ENCODE data around the gene AKNA. TPM values are rescaled to one million over a fixed set of nuclear protein-coding genes. Genes with fewer than 3 reads are reported as not detected.

The AKNA gene
- total RNA-seq, 1 donor from 2014 or later, result 43.1 TPM

DNA sequence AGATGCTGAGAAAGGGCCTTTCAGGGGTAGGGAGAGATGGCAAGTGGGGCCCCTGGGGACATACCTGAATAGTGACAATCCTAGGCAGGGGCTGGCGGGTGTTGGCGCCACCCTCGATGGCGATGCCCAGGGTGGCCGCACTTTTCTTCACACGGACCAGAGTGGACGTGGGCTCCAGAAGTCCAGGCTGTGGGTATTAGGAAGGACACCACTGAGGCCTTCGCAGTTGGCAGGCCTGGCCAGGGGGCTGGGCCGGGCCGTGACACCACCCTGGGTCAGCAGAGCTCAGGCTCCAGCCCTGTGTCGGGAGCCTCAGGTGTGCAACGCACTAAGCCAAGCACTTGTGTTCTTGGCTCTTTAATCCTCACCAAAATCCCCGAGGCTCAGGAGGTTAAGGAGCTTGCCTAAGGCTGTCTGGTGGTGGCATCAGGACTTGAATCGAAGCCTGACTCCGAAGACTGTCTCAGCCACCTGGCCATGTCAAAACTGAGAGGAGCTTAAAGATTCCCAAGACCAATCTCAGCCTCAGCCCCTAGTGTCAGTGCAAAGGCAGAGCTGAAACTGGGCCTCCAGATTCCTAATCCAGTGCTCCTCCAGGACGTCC lies 15.5 kb upstream of the AKNA start:
- Mint-ChIP-seq H3K27ac (ENCODE audit: unreplicated experiment) (no peak overlapping the region), H3K36me3 (ENCODE audit: low read depth) (no peaks in the 10 kb centered on the region)
- TF ChIP-seq, protein P1, sequence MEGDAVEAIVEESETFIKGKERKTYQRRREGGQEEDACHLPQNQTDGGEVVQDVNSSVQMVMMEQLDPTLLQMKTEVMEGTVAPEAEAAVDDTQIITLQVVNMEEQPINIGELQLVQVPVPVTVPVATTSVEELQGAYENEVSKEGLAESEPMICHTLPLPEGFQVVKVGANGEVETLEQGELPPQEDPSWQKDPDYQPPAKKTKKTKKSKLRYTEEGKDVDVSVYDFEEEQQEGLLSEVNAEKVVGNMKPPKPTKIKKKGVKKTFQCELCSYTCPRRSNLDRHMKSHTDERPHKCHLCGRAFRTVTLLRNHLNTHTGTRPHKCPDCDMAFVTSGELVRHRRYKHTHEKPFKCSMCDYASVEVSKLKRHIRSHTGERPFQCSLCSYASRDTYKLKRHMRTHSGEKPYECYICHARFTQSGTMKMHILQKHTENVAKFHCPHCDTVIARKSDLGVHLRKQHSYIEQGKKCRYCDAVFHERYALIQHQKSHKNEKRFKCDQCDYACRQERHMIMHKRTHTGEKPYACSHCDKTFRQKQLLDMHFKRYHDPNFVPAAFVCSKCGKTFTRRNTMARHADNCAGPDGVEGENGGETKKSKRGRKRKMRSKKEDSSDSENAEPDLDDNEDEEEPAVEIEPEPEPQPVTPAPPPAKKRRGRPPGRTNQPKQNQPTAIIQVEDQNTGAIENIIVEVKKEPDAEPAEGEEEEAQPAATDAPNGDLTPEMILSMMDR (IDR thresholded peaks at IDR 0.05), result no peak

DNA sequence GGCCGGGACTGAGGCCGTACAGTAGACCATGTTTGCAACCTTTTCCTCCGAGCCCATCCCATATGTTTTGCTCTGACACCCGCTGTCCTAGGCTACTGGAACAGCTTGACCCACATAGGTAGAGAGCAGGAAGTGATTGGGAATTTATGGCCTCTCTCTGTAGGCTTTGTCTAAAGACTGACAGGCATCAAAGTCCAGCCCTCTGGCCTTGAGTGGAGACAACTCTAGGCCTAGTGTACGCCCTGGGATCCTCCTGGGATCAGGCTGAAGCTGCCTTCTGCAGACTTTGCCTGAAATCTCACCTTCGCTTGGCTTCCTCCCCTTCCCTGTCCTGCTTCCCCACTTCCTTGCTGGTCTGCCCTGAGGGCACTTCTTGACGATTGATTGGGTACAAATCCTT lies 13.6 kb upstream of the AKNA start:
- no peak overlapping the region for H3K4me3 Mint-ChIP-seq (ENCODE audit: unreplicated experiment)
- no peaks in the 10 kb centered on the region for H3K36me3 Mint-ChIP-seq (ENCODE audit: low read depth)
- H3K27ac Mint-ChIP-seq (ENCODE audit: unreplicated experiment), result no peak overlapping the region
- H3K4me1 Mint-ChIP-seq (ENCODE audit: low read depth), result peaks cover 17% of the 10 kb centered on the region
- no peak for DNase-seq (ENCODE audit: low spot score)
- TF ChIP-seq, protein P1 (IDR thresholded peaks at IDR 0.05), result no peak
- H3K27me3 Mint-ChIP-seq (ENCODE audit: low read depth), result no peaks in the 10 kb centered on the region
- no peaks in the 10 kb centered on the region for H3K9me3 Mint-ChIP-seq (ENCODE audit: low read depth)

More for the DNA sequence above, 15.5 kb upstream of the AKNA start:
- DNase-seq (ENCODE audit: low spot score), result no peak
- no peaks in the 10 kb centered on the region for H3K9me3 Mint-ChIP-seq (ENCODE audit: low read depth)
- H3K27me3 Mint-ChIP-seq (ENCODE audit: low read depth), result no peaks in the 10 kb centered on the region
- no peak overlapping the region for H3K4me3 Mint-ChIP-seq (ENCODE audit: unreplicated experiment)
- H3K4me1 Mint-ChIP-seq (ENCODE audit: low read depth), result peaks cover 4% of the 10 kb centered on the region

DNA sequence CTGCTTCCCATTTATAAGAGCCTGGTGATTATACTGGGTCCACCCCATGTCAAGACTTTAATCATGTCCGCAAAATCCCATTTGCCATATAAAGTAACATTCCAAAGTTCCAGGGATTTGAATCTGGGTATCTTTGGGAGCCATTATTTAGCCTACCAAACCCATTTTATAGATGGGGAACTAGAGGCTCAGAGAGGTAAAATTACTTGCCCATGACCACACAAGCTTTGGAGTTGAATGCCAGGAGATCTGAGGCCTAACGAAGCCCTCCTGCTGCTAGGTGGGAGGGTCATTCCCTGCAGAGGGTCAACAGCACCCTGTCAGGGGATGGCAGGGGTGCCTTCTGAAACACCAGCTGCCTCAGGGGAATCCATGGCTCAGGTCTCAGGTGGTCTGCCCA lies 13.0 kb upstream of the AKNA start:
- Mint-ChIP-seq H3K4me3 (ENCODE audit: unreplicated experiment) (no peak overlapping the region), H3K4me1 (ENCODE audit: low read depth) (peaks cover 23% of the 10 kb centered on the region), H3K36me3 (ENCODE audit: low read depth) (no peaks in the 10 kb centered on the region), H3K27me3 (ENCODE audit: low read depth) (no peaks in the 10 kb centered on the region), H3K27ac (ENCODE audit: unreplicated experiment) (no peak overlapping the region), H3K9me3 (ENCODE audit: low read depth) (no peaks in the 10 kb centered on the region)
- DNase-seq (ENCODE audit: low spot score), result no peak
- TF ChIP-seq, protein P1 (IDR thresholded peaks at IDR 0.05), result no peak

DNA sequence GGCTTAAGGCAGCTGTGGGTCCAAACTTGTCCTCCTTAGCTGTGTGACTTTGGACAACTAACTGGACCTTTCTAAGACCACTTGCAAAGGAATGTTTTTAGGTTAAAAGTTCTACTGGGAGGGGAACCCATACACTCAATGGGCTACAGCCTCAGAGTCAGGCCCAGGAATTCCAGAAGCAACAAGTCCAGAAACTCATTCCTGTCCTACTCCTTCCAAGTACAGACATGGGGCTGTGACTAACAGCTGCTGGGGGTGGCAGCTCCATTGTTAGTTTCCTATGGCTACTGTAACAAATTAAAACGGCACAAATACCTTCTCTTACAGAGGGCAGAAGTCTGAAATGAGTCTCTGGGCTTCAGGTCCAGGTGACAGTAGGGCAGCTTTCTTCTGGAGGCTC lies 12.4 kb upstream of the AKNA start:
- DNase-seq (ENCODE audit: low spot score), result no peak
- peaks cover 25% of the 10 kb centered on the region for H3K4me1 Mint-ChIP-seq (ENCODE audit: low read depth)
- no peaks in the 10 kb centered on the region for H3K36me3 Mint-ChIP-seq (ENCODE audit: low read depth)
- TF ChIP-seq, protein P1 (IDR thresholded peaks at IDR 0.05), result no peak
- no peaks in the 10 kb centered on the region for H3K27me3 Mint-ChIP-seq (ENCODE audit: low read depth)
- no peak overlapping the region for H3K27ac Mint-ChIP-seq (ENCODE audit: unreplicated experiment)
- H3K4me3 Mint-ChIP-seq (ENCODE audit: unreplicated experiment), result no peak overlapping the region
- H3K9me3 Mint-ChIP-seq (ENCODE audit: low read depth), result no peaks in the 10 kb centered on the region

DNA sequence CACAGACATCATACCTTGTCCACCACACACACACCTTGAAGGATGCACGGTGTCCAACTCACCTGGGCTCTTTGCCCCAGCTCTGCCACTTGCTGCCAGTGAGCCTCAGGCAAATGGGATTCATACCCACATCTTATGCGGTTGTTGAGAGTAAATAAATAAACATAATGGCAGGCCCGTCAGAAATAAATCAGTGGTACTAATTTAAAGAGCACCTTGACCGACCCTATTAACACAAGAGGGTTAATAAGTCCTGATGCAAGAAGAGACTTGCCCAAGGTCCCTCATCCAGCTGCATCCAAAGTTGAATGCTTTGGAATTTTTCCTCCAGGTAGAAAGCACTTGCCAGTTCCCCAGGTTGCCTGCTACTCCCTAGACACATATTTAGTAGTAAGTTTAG lies 11.6 kb upstream of the AKNA start:
- H3K36me3 Mint-ChIP-seq (ENCODE audit: low read depth), result no peaks in the 10 kb centered on the region
- H3K27ac Mint-ChIP-seq (ENCODE audit: unreplicated experiment), result no peak overlapping the region
- H3K4me1 Mint-ChIP-seq (ENCODE audit: low read depth), result peaks cover 33% of the 10 kb centered on the region
- H3K4me3 Mint-ChIP-seq (ENCODE audit: unreplicated experiment), result no peak overlapping the region
- TF ChIP-seq, protein P1 (IDR thresholded peaks at IDR 0.05), result no peak
- H3K27me3 Mint-ChIP-seq (ENCODE audit: low read depth), result no peaks in the 10 kb centered on the region
- H3K9me3 Mint-ChIP-seq (ENCODE audit: low read depth), result no peaks in the 10 kb centered on the region
- no peak for DNase-seq (ENCODE audit: low spot score)

Data from chondrocyte (in vitro differentiated cells).